DMS153 treated with DMSO at 0.1 percent for 48 hours (cell line): Measurements from ENCODE around the gene PCNX2.
"Not testable (repeated sequence)": the region's sequence is repeated elsewhere in the genome, so short reads cannot be mapped to it uniquely, and the experiment has no call there.

Experiments used
- DNase-seq: peaks from one replicate; lab custom pipeline; 2025; ENCODE audit not compliant: unreplicated experiment; lab: John Stamatoyannopoulos, UW

PCNX2 gene

GRCh38 chr1:233163696-233164095 is 131.8 kb downstream of the PCNX2 start:
- no peak for DNase-seq

GRCh38 chr1:233158322-233158721 is 137.2 kb downstream of the PCNX2 start:
- no peak for DNase-seq

DNA sequence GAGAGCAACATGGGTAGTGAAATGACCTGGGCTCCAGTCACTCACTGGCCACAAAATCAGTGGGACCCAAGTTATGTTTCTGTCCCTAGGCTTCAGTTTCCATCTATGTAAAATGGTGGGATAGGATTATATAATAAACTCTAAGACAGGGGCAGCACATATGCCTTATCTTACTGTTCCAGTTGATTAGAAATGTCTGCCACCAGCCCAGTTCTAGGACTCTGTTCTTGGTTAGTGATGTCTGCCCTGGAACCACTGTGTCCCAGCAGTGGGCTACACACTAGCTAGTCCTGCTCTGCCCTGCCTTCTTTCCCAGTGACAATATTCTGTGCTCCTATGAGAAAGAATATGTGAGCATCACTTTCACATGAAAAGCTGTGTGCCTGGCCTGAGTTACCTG is 138.3 kb downstream of the PCNX2 start:
- DNase-seq = no peak

DNA sequence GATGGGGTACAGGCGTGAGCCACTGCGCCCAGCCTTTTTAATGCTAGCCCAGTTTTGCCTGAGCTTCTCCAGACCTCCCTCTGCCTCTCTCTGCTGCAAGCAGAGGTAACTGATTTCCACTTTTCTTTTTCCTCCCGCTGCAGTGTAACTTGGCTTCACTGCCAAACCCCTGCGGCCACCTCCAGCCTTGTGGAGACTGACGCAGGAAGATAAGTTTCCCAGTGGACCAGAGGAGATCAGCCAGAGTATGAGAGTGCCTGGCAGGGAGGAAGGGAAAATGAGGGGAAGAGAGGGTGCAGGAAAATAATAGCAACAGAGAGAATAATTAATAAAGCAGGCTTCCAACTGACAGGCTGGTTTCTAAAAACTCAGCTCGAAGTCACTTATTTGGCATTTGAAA is 143.7 kb downstream of the PCNX2 start:
- DNase-seq = no peak

DNA sequence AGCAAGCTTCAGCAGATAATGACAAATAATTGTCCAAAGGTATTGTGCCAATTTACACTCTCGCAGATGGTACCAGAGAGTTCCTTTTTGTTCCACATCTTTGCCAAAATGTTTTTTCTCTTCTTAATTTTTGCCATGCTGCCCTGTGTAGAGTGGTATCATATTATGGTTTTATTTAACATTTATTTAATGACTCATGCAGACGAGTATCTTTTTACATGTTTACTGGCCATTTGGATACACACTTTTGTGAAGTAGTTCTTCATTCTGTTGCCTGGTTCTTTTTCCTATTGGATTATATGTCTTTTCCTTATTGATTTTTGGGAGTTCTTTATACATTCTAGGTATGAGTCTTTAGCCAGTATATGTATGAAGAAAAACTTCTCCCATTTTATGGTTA is 151.1 kb downstream of the PCNX2 start:
- DNase-seq = no peak

DNA sequence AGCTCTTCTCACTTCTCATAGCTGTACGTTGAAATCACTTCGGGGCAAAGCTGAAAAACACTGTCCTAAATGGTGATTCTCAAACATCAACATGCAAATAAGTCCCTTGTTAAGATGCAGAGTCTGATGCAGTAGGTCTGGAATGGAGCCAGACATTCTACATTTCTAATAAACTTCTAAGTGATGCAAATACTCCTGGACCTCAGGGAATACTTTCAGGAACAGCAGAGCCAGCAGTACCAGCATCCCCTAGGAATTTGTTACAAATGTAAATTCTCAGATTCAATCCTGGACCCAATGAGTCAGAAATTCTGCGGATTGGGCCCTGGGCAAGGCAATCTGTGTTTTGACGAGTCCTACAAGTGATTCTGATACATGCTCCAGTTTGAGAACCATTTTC is 152.3 kb downstream of the PCNX2 start:
- DNase-seq = no peak

GRCh38 chr1:233140974-233141373 is 154.6 kb downstream of the PCNX2 start:
- no peak for DNase-seq

DNA sequence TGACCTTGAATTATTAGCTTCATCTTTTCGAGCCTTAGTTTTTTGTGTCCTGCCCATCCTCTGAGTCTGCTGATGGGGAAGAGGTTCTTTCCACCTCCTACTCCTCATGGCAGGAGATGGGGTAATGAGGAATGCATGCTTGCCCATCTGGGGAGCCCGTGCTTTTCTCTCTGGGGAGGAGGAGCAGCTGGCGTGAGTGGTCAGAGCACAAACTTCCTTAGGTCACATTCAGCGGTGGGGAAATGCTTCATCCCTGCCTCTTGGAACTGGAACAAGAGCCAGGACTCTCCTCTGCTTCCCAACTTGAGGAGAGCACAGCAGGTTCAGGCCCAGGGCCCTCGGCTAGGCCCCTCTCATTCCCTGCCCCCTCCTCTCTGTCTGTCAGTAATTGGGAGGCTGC is 155.0 kb downstream of the PCNX2 start:
- DNase-seq = no peak

DNA sequence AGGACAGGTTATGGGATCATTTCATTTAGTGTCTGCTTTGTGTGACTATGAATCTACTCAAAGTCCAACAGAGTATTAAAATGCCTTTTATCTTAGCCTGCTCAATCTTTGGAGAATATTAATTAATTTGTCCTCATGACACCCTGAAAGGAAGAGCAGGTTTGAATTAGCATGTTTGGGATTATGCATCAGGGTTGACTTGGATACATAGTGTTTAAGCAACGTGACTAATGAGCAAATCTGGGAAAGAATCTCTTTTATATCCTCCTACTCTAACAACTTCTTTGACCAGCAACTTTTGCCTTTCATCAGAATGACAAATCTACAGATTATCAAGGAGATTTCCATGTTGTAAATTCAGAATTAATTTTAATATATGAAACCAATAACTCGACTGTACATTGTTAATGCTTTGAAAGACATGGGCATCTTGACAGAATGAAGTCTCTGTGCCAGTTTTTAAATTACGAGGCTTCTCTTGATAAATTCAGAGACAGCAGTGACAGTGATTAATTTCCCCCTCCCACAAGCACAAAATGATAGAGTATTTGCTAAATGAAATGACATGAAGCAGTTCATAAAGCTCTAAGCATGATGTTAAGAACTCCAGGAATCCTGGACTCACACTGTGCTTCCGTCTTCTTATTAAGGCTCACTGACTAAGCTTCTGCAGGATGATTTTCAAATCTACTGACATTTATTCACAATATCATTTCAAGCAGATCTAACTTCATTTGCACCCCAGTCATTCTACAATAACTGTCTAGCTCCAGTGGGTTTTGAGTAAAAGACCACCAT is 156.5 kb downstream of the PCNX2 start:
- no peak for DNase-seq

DNA sequence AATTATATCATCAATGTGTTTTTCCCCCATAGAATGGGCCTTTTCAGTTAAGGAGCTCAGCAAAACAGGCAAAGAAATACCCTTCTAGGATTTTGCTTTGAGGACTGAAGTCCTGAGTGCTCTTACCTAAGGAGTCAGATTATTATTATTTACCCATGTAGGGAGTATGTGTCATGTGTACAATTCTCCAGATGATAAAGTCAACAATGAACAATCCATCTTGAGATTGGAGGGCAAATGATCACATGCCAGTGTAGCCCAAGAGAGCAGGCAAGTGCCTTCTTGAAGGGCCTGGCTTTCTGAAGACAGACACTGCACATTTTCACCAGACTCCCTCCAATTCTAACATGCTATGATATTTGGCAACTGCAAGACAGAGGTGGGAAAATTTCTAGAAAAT is 159.7 kb downstream of the PCNX2 start:
- no peak for DNase-seq

DNA sequence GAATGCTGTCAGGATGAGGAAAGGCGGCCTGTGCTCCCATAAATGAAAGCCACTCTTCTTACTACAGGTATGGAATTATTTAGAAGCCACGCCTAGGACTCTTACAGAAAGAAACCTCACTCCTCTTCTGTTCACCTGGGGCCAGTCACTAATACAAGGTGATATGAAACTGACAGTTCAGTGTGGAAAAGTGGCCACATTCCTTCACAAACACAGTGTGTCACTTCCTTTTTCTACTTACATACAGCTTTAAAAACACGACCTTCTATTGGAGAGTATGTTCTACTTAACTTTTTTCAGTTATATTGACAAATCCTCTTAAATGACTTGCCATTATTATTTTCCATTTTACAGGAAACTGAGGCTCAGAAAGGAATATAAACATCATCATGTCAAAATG is 163.1 kb downstream of the PCNX2 start:
- no peak for DNase-seq

- DNase-seq = not testable (repeated sequence)
Observed at GRCh38 chr1:233129031-233129430, 166.5 kb downstream of the PCNX2 start.

DNA sequence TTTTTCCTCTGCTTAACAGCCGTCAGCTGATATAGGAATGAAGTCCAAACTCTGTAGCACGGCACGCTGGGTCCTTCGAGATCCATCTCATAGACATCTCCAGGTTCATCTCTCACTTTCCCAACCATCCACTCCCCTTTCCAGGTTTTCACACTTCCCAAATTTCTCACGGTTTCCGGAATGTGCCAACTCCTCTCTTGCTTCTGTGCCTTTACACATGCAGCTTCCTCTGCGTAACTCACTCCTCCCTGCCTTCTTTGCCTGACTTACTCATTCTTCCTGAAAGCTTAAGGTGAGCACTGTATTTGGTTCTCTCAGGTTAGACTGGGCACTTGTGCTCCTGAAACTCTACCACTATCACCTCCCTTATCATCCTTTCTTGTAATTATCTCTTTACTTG is 168.4 kb downstream of the PCNX2 start:
- no peak for DNase-seq

- no peak for DNase-seq
Observed at GRCh38 chr1:233122779-233123178, 172.7 kb downstream of the PCNX2 start.

DNA sequence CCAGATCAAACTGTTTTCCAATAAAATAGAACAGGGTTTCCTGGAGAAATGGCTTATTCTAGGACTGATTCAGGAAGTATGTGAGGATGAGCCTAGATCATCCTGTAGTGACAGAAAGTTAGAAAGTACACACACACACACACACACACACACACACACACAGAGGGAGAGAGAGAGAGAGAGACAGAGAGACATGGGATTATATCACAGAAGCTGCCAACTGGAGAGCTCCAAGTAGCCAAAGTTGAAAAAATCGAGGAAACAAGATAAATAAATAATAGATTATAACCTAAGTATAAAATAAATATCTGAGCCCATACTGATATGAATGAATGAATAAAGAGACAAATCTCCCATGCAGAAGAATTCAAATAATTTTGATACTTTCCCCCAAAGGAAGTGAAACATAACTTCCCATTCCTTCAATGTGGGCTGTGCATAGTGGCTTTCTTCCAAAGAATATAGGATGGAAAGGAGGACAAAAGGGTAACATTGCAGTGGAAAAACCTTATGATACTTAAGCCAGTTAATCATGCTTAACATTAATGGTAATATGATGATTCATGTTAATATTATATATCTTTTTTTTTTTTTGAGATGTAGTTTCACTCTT is 173.5 kb downstream of the PCNX2 start:
- DNase-seq = no peak

DNA sequence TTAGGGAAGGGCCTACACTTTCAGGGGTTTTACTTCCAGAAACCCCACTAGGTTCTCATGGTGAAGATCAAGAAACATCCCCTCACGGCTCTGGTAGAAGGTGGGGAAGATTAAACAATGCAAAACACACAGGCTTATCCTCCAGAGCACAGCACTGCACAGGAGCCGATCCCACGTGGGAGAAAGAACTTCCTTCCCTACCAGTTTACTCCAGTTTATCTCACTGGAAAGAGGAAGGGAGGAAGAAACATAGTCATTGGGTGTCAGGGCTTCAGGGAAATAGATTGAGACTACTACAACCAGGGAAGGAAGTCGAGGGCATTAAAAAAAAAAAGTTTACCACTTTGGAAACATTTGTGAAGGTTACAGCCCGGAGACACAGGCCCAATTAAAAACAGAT is 180.7 kb downstream of the PCNX2 start:
- DNase-seq = no peak

GRCh38 chr1:233114159-233114558 is 181.4 kb downstream of the PCNX2 start:
- no peak for DNase-seq

GRCh38 chr1:233113009-233113879 is 182.3 kb downstream of the PCNX2 start:
- DNase-seq = peak; percentile 16

- DNase-seq = no peak
Observed at GRCh38 chr1:233112186-233113008, 183.1 kb downstream of the PCNX2 start.

DNA sequence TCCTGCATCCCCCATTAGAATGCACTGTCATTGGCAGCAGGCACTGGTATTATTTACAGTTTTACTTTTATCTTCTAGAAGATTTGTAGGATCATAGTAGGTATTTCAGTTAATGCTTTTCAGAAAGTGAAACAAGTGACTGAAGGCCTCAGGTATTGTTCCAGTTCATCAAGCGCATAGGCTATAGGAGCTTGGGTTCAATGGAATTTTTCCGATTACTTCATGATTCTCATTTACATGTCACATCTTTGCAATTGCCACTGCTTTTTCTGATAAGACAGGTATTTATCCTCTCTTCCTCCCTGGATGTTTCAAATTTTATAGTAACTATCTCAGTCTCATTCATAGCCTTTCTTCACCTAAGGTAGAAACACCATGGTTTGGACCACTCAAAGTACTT is 183.8 kb downstream of the PCNX2 start:
- DNase-seq = no peak

GRCh38 chr1:233109096-233109495 is 186.4 kb downstream of the PCNX2 start:
- no peak for DNase-seq
